GM21737 (cell line): ENCODE data around the gene DNAH7.
"Not testable (repeated sequence)": the region's sequence is repeated elsewhere in the genome, so short reads cannot be mapped to it uniquely, and the experiment has no call there.

Experiments
- ATAC-seq: cut with Tn5 transposase; IDR thresholded peaks from one replicate; pipeline ENCODE4 v1.9.1; 2021; ENCODE audit warnings: mild to moderate bottlenecking, moderate library complexity; ENCODE audit not compliant: unreplicated experiment

Gene DNAH7

GRCh38 chr2:196068271-196069209 is at the start of gene DNAH7:
Gene DNAH7, minus strand, starts transcription at chr2:196068837. Its CDS starts 126 bp downstream, at chr2:196068711.
- ATAC-seq: peak; percentile 98

GRCh38 chr2:196117214-196117705 is 48.6 kb upstream of the DNAH7 start:
- no peak for ATAC-seq

- no peak for ATAC-seq
Measured at GRCh38 chr2:196113061-196113974, 44.7 kb upstream of the DNAH7 start.

- no peak for ATAC-seq
Measured at GRCh38 chr2:196112418-196113034, 43.9 kb upstream of the DNAH7 start.

- no peak for ATAC-seq
Measured at GRCh38 chr2:196108604-196109003, 40.0 kb upstream of the DNAH7 start.

- ATAC-seq: no peak
Measured at GRCh38 chr2:196105951-196106350, 37.3 kb upstream of the DNAH7 start.

- no peak for ATAC-seq
Measured at GRCh38 chr2:196104066-196104465, 35.4 kb upstream of the DNAH7 start.

- no peak for ATAC-seq
Measured at GRCh38 chr2:196103626-196104025, 35.0 kb upstream of the DNAH7 start.

GRCh38 chr2:196101325-196101991 is 32.8 kb upstream of the DNAH7 start:
- ATAC-seq: peak; percentile 94

- ATAC-seq: no peak
Measured at GRCh38 chr2:196099916-196100315, 31.3 kb upstream of the DNAH7 start.

- no peak for ATAC-seq
Measured at GRCh38 chr2:196097864-196098660, 29.4 kb upstream of the DNAH7 start.

- ATAC-seq: no peak
Measured at GRCh38 chr2:196096982-196097745, 28.5 kb upstream of the DNAH7 start.

- ATAC-seq: no peak
Measured at GRCh38 chr2:196096264-196096663, 27.6 kb upstream of the DNAH7 start.

GRCh38 chr2:196089448-196089847 is 20.8 kb upstream of the DNAH7 start:
- ATAC-seq: not testable (repeated sequence)

- no peak for ATAC-seq
Measured at GRCh38 chr2:196088203-196088602, 19.6 kb upstream of the DNAH7 start.

GRCh38 chr2:196086517-196087368 is 18.1 kb upstream of the DNAH7 start:
- no peak for ATAC-seq

GRCh38 chr2:196083601-196084000 is 15.0 kb upstream of the DNAH7 start:
- no peak for ATAC-seq

GRCh38 chr2:196080526-196080925 is 11.9 kb upstream of the DNAH7 start:
- ATAC-seq: no peak
